ENCODE data around the gene ITM2B.
A peak's percentile ranks its signal among the peaks of the same experiment; 100 is the strongest.

Gene ITM2B

DNA sequence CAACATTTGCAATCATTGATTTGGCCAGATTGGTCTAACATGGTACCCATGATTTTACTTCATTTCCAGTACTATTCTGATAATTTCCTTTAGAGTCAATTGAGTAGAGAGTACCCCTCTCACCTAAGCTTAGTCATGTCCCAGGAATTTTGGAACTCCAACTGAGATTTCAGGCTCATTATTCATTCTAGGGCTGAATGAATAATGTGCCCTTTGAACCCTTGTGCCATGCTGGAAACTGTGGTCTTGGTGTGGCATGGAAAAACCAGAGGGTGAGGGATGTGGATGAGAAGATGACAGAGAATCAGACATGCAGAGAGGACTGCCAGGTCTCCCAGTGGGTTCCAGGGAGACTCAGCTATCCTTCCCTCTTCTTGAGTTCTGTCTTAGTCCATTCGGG is 30.2 kb downstream of the ITM2B start:
- no peak for DNase-seq

DNA sequence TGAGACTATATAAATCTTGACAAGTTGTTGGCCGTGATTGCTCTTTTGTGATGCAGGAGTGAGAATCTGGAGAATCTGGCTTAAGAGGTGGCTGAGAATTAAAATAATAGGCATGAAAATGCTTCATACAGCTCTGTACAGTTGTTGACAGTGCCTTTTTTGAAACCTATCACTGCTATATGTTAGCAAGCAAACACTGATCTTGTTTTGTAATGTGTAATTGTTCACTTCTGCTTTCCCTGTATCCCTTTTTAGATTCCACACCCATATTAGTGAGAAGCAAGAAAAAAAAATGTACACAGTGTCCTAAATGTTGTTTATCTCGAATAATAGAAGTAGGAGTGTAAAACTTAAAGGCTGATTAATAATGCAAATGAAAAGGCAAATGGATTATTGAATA is 31.1 kb downstream of the ITM2B start:
- no peak for DNase-seq

DNA sequence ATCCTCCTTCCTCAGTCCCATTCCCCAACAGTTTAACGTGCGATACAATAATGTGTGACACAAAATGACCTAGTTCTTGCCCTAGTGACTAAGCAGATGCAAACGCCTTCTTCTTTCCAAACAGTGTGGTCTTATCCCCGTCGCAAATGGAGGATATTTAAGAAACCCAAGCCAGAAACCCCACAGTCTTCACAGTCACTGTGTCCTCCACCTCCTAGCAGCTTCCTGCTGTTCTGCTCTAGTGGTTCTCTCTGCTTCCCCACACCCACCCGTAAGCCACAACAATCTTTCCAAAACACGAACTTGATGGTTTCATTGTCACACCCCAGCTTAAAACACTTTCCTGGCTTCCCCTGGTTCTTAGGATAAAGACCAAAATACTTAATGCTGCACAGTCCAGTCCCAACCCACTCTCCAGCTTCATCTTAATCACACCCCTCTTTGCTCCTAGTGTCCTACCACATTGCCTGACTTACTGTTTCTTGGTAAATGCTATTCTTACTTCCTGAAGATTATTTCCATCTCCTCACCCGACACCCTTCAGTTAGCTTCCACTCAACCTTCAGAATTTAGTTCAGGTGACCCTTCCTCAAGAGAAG is 32.3 kb downstream of the ITM2B start:
- DNase-seq = no peak

DNA sequence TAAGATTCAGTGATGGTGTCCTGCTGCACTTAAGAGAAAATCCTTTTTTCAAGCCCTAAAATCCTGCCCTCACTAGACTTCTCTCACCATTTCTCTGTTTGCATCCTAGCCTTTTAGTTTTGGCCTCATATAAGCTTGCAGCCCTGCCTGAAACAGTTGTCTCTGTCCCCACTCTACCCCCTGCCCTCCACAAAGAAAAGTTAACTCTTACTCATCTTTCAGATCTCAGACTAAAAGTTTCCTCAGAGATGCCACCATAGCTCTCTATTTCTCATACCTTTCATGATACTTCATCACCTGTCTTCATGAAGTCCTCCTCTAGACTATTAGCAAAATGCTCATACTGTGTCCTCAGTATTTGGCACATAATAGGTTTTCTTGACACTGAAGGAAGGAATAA is 33.1 kb downstream of the ITM2B start:
- no peak for DNase-seq

DNA sequence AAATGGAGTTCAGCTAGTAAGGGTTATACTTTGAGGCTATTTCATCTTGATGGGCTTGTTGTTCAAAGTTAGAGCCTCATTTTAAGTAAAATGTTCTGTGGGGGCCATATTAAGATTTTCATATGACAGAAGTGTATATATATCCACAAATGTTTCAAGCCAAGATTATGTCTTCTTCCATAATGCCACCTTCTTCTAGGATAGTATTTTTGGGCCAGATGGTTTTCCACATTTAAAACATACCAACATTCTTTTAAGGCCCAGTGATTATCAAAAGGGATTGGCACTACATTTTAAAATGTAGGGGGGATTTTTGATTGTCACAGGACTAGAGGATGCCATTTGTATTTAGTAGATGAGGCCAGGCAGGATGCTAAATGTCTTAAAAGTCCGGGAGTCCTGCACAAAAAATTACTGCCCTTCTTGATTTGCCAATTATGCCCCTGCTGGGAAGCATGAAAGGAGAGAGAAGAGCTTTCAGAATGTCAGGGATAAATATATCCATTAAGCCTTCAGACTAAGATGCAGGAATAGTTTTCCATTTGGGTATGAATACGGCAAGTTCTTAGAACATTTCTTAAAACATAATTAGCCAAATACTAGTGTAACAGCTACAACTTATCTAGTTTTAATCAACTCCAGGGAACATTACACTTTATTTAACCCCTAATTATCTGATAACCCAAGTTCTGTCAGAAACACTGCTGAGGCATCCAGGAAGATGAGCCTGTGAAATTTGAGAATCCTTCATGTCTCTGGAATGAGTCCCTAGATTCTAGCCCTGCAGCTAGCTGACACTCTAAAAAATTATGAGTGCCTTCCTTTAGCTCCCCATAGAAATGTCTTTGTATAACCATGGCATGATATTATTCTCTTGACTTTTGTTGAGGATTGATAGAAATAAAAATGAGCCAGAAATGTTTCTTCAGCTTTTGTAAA is 34.0 kb downstream of the ITM2B start:
- no peak for DNase-seq

DNA sequence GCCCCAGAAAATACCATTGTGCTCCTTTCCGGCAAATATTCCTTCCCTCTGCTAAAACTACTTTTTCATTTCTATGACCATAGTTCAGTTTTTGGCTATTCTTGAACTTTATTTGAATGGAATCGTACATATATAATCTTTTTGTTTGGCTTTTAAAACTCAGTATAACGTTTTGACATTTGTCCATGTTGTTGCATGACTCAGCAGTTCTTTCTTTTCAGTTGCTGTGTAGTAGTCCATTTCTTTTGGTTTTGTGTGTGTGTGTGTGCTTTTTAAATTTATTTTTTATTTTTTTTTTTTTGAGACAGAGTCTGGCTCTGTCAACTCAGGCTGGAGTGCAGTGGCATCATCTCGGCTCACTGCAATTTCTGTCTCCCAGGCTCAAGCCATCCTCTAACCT is 35.0 kb downstream of the ITM2B start:
- DNase-seq = no peak

DNA sequence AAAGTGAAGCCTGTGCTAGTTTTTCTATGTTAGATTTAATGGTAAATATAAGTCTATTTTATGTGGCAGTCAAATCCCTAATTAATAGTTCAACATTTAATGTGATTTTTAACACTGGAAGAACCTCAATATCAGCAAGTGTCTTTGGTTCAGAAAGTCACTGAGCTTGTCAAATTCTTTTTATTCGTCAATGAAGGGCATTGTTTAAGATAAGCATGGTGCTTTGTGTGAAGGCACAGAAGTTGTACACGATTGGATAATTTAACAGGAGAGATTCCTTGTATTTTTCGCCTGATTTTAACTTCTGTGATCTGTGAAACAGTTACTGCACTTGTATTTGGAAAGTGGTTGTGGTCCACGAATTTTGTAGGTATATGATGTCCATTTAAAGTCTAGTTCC is 40.3 kb downstream of the ITM2B start:
- DNase-seq = no peak

DNA sequence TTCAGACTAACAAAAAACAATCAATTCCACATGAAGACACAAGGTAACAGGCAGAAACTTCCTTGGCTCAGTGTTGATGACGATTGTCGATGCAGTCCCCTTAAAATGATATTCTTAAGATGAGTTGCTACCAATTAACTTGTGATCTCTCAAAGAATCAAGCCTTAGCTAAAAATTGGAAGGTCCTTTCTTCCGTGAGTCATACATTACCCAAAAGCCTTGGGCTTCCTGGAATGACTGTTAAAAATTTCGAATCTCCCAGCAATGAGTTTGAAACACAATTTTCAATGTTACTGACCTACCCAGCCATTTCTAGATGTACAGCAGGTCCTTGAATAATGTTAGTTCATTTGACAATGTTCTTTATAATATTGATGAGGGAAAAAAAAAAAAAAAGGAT is 42.5 kb downstream of the ITM2B start:
- DNase-seq = no peak

DNA sequence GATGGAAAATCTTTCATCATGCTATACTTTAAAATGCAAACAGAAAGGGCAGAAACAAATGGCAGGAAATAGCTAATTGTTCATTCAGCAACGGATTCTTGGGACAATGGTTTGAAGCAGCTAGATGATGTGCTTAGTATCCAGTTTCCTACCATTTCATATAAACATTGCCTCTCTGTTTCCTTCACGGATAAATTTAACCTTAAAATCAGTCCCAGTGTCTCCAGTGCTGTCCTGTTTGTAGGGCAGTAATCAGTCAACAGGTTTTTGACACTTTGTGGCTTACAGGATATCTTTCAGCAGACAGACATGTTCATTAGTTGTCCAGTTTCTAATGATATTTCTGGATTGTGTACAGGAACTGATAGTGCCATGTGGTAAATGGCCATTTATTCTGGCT is 45.8 kb downstream of the ITM2B start:
- DNase-seq = no peak

DNA sequence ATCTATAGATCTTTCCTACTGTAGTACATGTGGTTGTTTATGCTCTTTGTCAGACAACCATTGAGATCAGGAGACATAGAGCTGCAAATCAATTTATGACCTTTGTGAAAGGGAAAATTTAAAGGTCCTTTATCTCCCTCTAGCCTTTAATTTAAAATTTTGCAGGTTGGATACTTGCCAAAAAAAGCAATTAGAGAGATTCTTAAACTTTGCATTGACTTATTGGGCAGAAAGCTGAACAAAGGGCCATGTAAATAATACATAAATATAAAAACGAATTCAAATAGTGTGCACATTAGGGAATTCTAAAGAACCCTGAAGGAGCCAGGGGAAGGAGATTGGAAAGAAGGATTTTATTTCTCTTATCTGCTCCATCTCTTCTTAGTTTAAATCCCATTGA is 48.5 kb downstream of the ITM2B start:
- DNase-seq = peak; percentile 10

DNA sequence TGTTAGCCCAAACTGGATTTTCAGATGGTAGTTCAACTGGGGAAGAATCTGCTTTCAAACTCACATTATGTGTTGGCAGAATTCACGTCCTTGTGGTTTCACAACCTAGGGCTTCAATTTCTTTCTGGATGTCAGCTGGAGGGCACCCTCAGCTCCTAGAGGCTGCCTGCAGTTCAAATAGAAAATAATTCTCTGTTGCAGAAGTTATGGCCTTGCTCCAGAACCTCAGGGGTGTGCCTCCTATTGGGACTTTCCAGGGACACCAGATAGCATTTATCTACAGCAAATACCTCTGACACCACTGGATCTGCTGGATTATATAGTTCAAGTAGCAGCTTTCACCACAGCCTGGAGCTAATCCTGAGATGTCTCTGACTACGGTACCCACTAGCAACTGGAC is 58.7 kb downstream of the ITM2B start:
- DNase-seq = no peak

DNA sequence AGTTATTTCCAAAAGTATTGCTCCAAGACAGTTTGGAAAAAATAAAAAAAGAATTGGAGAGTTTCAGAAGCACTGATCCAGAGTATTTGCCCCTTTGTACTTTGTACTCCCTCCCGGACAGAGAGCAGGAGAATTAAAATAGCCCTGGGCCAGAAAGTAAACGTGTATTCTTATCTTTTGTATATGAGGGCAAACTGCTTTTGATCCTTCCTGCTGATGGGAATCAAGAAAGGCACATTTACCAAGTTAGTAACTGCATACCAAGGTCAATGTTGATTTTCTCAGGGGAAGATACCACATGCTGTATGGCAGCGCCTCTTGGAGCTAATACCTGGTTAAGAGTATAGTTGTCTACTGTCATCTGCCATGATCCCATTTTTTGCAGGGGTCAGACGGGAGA is 59.6 kb downstream of the ITM2B start:
- DNase-seq = no peak

DNA sequence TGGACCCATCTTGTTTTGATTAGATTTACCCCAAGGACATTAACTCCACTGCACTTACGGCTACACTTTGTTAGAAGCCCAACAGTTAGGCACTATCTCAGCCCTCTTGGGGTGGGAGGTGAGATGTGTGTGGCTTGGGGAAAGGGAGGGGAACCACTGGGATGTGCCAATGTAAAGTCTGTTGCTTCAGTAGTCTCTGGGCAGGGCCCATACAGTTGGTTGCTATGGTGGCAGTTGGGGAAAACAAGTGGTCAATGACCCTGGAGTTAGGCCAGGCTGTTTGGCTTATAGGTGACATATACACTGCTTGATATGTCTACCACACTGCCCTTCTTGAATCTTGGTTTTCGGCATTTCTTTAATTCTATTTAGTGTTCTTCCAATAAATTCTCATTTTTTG is 61.6 kb downstream of the ITM2B start:
- DNase-seq = no peak

DNA sequence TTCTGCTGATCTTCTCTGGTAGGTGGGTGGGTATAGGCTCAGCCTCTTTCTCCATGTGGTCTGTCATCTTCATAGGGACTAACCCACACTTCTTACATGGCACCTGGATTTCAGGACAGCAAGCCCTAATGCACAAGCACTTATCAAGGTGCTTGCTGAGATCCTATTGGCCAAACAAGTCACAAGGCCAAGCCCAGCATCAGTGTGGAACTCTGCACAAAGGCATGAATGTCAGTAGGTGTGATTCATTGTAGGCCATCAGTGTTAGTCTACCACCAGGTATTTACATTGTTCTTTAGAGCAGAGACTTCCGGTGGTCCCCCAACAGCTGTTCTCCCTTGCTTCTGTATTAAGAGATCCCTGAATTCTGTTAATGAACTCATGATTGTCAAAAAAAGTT is 62.3 kb downstream of the ITM2B start:
- DNase-seq = no peak

DNA sequence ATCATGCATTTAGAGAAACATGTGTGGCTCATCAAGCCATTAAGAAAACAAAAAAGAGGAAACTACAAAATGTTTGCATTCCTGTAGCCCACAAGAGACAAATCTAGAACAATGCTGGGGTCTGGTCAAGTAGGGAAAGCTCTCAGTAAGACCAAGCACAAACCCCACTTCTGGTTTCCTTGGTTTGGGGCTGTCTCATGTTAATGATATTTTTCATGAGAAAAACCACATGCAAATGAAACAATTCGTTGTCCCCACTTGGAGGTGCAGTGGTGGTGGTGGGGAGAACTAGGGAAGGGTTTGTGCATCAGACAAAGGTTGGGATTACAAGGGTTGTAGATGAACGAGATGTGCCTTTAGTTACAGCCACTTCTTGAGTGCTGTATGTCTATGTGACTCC is 63.5 kb downstream of the ITM2B start:
- DNase-seq = no peak

DNA sequence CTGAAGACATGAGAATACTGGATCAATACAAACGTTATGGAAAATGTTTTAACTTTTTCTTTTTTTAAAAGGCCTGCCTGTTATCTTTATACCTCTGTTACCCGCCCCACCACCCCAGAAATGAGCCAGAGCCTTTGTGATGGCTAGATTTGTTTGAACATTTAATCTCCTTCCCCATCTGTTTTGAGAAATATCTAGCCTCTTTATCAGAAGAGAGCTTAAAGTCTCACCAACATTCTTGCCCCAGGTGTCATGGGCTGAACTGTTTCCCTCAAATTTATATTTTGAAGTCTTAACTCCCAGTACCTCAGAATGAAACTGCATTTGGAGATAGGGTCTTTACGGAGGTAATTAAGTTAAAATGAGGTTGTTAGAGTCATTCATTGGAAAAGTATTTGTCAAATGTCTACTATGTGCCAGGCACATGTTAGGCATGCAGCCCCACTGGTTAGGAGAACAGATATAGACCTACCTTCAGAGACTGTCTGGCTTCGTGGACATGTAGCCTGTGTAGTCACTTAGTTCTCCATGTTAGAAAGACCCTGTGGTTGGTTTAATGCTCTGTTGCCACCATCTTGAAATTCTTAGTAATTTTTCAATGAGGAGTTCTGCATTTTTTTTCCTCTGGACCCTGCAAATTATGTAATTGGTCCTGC is 64.3 kb downstream of the ITM2B start:
- DNase-seq = no peak

DNA sequence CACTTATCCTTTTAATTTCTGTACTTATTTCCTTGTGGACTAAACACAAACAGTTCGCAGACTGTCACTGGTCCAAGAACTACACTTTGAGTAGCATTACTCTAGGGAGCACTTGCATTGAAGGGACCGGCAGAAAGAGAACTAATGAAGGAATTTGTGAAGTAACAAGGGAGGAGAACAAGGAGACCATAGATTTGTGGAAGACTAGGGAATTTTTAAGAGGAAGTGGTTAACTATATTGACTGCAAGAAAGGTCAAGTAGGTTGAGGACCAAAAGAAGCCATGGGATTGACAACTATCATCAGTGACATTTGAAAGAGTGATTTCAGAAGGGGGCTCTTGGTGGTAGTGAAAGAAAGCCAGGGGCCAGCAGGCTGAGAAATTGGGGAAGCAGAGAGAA is 66.6 kb downstream of the ITM2B start:
- no peak for DNase-seq

DNA sequence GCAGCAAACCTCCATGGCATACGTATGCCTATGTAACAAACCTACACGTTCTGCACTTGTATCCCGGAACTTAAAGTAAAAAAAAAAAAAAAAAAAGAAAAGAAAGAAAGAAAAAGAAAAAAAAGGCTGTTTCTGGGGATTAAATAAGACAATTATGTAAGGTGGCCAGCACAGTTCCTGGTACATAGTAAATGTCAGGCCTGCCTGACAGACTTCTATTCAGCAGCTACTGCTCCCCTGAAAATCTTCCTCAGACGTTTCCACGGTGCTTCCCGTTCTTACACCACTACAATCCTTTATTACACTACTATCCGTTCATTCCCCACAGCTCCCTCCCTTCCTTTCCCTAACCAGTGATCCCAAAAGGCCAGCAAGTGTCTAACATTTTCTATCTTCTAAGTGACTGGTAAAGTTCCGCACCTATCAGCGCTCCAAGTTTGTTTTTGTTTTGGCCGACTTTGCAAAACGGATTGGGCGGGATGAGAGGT is 69.9 kb downstream of the ITM2B start:
- no peak for DNase-seq

DNA sequence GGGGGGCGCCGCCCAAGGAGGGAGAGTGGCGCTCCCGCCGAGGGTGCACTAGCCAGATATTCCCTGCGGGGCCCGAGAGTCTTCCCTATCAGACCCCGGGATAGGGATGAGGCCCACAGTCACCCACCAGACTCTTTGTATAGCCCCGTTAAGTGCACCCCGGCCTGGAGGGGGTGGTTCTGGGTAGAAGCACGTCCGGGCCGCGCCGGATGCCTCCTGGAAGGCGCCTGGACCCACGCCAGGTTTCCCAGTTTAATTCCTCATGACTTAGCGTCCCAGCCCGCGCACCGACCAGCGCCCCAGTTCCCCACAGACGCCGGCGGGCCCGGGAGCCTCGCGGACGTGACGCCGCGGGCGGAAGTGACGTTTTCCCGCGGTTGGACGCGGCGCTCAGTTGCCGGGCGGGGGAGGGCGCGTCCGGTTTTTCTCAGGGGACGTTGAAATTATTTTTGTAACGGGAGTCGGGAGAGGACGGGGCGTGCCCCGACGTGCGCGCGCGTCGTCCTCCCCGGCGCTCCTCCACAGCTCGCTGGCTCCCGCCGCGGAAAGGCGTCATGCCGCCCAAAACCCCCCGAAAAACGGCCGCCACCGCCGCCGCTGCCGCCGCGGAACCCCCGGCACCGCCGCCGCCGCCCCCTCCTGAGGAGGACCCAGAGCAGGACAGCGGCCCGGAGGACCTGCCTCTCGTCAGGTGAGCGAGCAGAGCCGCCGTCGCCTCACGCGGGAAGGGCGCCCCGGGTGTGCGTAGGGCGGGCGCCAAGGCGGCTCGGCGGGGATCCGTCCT is 70.5 kb downstream of the ITM2B start, which contains the start of gene RB1:
TSS of gene RB1 (plus strand) at position 393 of the 784 bp plus-strand sequence. CDS start at position 555, 162 bp downstream.
- DNase-seq = peak; percentile 93

DNA sequence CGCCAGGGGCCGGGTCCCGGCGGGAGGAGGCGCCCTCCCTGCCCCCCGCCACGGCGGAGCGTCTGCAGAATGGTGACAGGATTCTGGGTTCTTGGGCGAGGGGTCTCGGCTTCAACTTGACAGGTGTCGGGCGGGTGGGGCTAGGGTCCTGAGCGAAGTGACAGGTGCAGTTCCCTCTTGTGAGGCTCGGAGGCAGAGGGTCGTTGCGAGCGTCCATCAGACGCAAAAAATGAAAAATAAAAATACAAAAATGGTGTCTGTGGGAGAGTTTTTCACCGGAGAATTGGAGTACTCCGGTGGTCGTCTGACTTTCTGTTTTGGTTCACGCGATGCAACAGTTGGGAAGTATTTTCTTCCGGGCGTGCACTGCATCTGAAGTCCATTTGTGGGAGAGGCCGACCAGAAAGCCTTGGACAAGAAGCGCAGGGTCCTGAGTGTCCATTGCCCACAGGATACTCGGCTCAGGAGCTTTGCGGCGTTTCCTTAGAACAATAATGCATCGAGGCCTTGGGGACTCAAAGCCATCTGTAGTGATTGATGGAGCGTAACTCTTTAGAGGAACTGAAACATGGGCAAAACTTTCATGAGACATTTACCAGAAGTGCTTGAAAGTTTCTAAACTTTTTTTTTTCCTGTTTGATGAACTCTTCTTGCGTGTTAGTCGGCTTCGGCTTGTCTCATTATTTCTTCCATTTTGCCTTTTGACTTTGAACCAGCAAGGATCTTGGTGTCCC is 71.3 kb downstream of the ITM2B start:
- peak; percentile 70 for DNase-seq

DNA sequence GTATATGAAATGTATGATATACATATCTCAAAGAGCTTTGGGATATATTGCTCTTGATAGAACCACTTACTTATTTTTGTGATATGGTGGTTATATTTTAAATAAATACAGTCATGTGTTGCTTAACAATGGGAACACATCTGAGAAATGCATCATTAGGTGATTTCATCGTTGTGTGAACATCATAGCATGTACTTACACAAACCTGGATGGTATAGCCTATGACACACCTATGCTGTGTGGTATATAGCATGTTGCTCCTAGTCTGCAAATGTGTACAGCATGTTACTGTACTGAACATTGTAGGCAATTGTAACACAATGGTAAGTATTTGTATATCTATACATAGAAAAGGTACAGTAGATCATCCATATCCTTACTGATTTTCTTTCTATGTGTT is 78.2 kb downstream of the ITM2B start:
- no peak for DNase-seq

DNA sequence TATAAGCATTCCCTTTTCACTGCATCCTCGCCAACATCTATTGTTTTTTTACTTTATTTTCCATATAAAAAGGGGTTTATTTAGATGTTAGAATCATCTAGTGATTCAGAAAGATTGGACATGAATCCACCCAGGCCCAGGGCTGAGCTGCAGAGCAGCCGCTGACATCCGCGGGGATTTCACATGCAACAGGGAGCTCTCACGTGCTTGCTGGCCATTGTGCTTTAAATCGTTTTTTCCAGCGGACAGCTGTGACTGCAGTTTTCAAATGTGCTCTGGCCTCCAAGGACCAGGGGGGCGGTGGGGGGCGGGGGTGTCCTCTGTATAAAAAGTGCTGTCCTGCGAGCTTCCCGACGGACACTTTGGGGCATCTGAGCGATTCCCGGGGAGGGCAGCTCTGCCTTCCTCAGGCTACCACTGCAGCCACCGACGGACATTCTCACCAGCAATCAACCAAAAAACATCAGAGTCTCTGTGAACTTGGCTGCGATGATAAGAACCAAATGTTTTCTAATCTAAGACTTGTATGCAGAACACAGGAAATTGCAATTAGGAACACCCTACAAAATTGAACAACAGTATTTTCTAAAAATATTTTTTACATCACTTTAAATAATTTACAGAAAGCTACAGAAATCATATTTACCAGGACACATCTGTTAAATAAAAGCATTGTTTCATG is 83.1 kb downstream of the ITM2B start:
- DNase-seq = no peak
